Measurements from ENCODE around the gene CYTH2.
A peak's percentile ranks its signal among the peaks of the same experiment; 100 is the strongest.
"Not testable (repeated sequence)": the region's sequence is repeated elsewhere in the genome, so short reads cannot be mapped to it uniquely, and the experiment has no call there.

Gene CYTH2

DNA sequence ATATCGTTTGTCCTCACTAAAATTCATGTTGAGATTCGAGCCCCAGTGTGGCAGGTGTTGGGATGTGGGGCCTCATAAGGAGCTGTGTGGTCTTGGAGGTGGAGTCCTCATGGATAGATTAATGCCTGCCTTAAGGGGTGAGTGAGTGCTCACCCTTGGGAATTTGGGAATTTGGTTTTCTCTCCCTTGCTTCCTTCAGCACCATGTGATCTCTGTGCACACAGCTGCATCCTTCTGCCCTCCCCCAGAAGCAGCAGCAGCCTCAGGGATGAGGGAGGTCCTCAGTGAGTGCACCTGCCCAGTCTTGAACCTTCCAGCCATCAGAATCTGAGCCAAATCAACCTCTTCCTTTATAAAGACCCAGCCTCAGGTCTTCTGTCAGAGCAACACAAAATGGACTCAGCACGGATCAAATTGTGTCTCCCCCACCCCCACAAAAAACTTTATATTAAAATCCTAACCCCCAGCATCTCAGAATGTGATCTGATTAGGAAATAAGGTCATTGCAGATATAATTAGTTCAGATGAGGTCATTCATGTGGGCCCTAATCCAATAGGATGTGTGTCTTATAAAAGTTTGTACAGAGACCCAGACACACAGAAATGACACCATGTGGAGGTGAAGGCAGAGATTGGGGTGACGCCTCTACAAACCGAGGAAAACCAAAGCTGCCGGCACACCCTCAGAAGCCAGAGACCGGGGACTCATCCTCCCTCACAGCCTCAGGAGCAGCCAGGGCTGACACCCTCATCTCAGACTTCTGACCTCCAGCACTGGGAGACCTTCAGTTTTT, 12.9 kb downstream of the CYTH2 start:
- H3K4me3 ChIP-seq (ENCODE audit: severe bottlenecking), result no peak overlapping the region
- H3K4me1 ChIP-seq (ENCODE audit: insufficient read depth, poor library complexity, severe bottlenecking), result peaks cover 10% of the 10 kb centered on the region
- H3K27ac ChIP-seq (ENCODE audit: poor library complexity, severe bottlenecking), result no peak overlapping the region
- TF ChIP-seq, protein P1, sequence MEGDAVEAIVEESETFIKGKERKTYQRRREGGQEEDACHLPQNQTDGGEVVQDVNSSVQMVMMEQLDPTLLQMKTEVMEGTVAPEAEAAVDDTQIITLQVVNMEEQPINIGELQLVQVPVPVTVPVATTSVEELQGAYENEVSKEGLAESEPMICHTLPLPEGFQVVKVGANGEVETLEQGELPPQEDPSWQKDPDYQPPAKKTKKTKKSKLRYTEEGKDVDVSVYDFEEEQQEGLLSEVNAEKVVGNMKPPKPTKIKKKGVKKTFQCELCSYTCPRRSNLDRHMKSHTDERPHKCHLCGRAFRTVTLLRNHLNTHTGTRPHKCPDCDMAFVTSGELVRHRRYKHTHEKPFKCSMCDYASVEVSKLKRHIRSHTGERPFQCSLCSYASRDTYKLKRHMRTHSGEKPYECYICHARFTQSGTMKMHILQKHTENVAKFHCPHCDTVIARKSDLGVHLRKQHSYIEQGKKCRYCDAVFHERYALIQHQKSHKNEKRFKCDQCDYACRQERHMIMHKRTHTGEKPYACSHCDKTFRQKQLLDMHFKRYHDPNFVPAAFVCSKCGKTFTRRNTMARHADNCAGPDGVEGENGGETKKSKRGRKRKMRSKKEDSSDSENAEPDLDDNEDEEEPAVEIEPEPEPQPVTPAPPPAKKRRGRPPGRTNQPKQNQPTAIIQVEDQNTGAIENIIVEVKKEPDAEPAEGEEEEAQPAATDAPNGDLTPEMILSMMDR (IDR thresholded peaks at IDR 0.05; ENCODE audit: poor library complexity, severe bottlenecking), result no peak
- H3K27me3 ChIP-seq (ENCODE audit: insufficient read depth, poor library complexity, severe bottlenecking), result no peaks in the 10 kb centered on the region
- peaks cover 15% of the 10 kb centered on the region for H3K36me3 ChIP-seq (ENCODE audit: low read depth)
- DNase-seq (ENCODE audit: low spot score) (no peak), ATAC-seq (ENCODE audit: low read depth) (no peak)
- H3K9me3 ChIP-seq (ENCODE audit: severe bottlenecking), result no peaks in the 10 kb centered on the region

DNA sequence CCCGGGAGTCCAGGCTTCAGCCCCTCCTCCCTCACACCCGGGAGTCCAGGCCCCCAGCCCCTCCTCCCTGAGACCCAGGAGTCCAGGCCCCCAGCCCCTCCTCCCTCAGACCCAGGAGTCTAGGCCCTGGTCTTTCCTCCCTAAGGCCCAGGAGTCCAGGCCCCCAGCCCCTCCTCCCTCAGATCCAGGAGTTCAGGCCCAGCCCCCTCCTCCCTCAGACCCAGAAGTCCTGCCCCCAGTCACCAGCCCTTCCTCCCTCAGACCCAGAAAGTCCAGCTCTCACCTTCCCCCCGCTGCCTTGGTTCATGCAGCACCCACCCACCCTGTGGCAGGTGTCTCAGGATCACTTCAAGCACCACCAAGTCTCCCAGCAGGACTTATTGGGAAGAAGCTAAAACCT, 14.1 kb downstream of the CYTH2 start:
- no peaks in the 10 kb centered on the region for H3K9me3 ChIP-seq (ENCODE audit: severe bottlenecking)
- no peak for DNase-seq (ENCODE audit: low spot score)
- H3K4me3 ChIP-seq (ENCODE audit: severe bottlenecking), result no peak overlapping the region
- TF ChIP-seq, protein P1 (IDR thresholded peaks at IDR 0.05; ENCODE audit: poor library complexity, severe bottlenecking), result no peak
- peaks cover 6% of the 10 kb centered on the region for H3K36me3 ChIP-seq (ENCODE audit: low read depth)
- ATAC-seq (ENCODE audit: low read depth), result no peak
- H3K27me3 ChIP-seq (ENCODE audit: insufficient read depth, poor library complexity, severe bottlenecking), result no peaks in the 10 kb centered on the region
- no peak overlapping the region for H3K27ac ChIP-seq (ENCODE audit: poor library complexity, severe bottlenecking)
- peaks cover 23% of the 10 kb centered on the region for H3K4me1 ChIP-seq (ENCODE audit: insufficient read depth, poor library complexity, severe bottlenecking)

DNA sequence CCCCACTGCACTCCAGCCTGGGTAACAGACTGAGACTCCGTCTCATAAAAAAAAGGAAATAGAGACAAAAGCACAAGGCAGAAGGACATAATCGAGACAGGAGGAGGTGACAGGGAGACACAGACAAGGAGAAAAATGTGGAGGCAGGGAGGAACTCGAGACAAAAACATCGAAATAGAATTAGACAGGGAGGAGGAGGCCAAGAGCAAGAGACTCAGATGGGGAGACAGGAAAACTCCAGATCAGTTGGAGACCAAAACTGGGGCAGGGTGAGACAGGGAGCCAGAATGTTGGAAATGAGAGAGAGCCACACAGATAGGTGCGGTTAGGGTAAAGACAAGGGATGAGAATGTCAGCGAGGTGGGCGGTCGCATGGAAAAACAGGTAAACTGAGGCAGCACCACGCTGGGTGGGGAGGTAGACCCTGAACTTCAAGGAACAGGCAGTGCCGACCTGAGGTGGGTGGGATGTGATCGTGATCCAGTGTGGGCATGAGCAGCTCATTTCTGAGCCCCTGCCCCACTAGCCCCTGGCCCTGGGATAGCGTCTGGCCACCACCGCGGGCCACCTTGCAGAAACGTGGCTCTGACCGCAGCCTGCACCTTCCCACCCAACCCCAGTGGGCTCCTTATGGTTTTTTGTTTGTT, 15.2 kb downstream of the CYTH2 start:
- Histone ChIP-seq H3K27me3 (ENCODE audit: insufficient read depth, poor library complexity, severe bottlenecking) (no peaks in the 10 kb centered on the region), H3K4me1 (ENCODE audit: insufficient read depth, poor library complexity, severe bottlenecking) (peaks cover 27% of the 10 kb centered on the region), H3K27ac (ENCODE audit: poor library complexity, severe bottlenecking) (no peak overlapping the region), H3K9me3 (ENCODE audit: severe bottlenecking) (no peaks in the 10 kb centered on the region), H3K36me3 (ENCODE audit: low read depth) (peaks cover 1% of the 10 kb centered on the region), H3K4me3 (ENCODE audit: severe bottlenecking) (no peak overlapping the region)
- DNase-seq (ENCODE audit: low spot score) (no peak), ATAC-seq (ENCODE audit: low read depth) (no peak)
- TF ChIP-seq, protein P1 (IDR thresholded peaks at IDR 0.05; ENCODE audit: poor library complexity, severe bottlenecking), result no peak

DNA sequence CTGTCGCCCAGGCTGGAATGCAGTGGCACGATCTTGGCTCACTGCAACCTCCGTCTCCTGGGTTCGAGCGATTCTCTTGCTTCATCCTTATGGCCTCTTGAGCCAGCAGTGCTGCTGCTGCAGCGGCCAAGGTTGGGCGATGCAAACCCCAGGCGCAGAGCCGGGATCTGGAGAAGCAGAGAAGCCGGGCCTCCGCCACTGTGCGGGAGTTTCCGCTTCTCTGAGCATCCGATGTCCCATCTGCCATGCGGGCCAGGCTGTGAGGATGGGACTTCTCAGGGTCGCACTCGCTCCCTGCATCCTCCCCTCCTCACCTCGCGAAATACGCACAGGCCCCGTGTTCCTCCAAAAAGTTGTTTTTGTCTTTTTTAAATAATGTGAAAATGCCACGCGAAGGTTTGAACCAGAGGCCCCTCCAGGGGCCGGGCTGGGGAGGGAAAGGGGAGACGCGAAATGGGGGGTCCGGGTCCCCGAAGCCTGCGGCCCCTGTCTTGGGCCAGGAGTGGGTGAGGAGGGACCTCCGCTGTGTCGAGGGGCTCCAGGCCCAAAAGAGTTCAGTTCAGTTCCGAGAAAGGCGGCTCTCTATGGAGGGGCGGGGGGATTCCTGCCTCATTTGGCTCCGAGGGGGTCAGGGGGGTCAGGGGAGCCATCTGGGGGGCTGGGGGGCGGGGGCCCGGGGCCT, 15.9 kb downstream of the CYTH2 start:
- no peaks in the 10 kb centered on the region for H3K27me3 ChIP-seq (ENCODE audit: insufficient read depth, poor library complexity, severe bottlenecking)
- peaks cover 27% of the 10 kb centered on the region for H3K4me1 ChIP-seq (ENCODE audit: insufficient read depth, poor library complexity, severe bottlenecking)
- no peaks in the 10 kb centered on the region for H3K36me3 ChIP-seq (ENCODE audit: low read depth)
- H3K9me3 ChIP-seq (ENCODE audit: severe bottlenecking), result no peaks in the 10 kb centered on the region
- DNase-seq (ENCODE audit: low spot score), result peak; percentile 66
- H3K27ac ChIP-seq (ENCODE audit: poor library complexity, severe bottlenecking), result no peak overlapping the region
- TF ChIP-seq, protein P1 (IDR thresholded peaks at IDR 0.05; ENCODE audit: poor library complexity, severe bottlenecking), result no peak
- ATAC-seq (ENCODE audit: low read depth), result no peak
- no peak overlapping the region for H3K4me3 ChIP-seq (ENCODE audit: severe bottlenecking)

DNA sequence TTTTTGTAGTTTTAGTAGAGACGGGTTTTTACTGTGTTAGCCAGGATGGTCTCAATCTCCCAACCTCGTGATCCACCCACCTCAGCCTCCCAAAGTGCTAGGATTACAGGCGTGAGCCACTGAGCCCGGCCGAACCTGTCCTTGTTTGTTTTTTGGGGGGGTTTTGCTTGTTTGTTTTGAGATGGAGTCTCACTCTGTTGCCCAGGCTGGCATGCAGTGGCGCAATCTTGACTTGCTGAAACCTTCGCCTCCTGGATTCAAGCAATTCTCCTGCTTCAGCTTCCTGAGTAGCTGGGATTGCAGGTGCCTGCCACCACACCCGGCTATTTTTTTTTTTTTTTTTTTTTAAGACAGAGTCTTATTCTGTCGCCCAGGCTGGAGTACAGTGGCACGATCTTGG, 17.5 kb downstream of the CYTH2 start:
- H3K9me3 ChIP-seq (ENCODE audit: severe bottlenecking); H3K27me3 ChIP-seq (ENCODE audit: insufficient read depth, poor library complexity, severe bottlenecking); H3K36me3 ChIP-seq (ENCODE audit: low read depth); DNase-seq (ENCODE audit: low spot score); H3K4me3 ChIP-seq (ENCODE audit: severe bottlenecking); ATAC-seq (ENCODE audit: low read depth): not testable (repeated sequence)
- Histone ChIP-seq H3K27ac (ENCODE audit: poor library complexity, severe bottlenecking) (peak overlapping the region; percentile 89), H3K4me1 (ENCODE audit: insufficient read depth, poor library complexity, severe bottlenecking) (peaks cover 27% of the 10 kb centered on the region)
